Lower lobe of right lung (tissue), 2 donors: ENCODE measurements around the gene FAM149A. TPM values are rescaled to one million over a fixed set of nuclear protein-coding genes. Genes with fewer than 3 reads are reported as not detected.
A peak's percentile ranks its signal among the peaks of the same experiment; 100 is the strongest.

Experiments
- ATAC-seq, 2 donors: fragments of 200-7000 bp; cut with Tn5 transposase; one replicate each; pipeline ENCODE4 v1.9.1; 2020 to 2022; ENCODE audit warnings: mild to moderate bottlenecking in 2 of 2, moderate library complexity in 2 of 2
- DNase-seq: peaks from one replicate; pipeline ENCODE4 v3.0.0-alpha.2; 2020
- H3K27ac ChIP-seq: fragments of 200-600 bp; one replicate; pipeline ENCODE4 v1.8.0; 2022
- H3K27me3 ChIP-seq: fragments of 200-600 bp; one replicate; pipeline ENCODE4 v1.8.0; 2022; ENCODE audit warnings: low read depth
- H3K36me3 ChIP-seq: fragments of 200-600 bp; one replicate; pipeline ENCODE4 v1.8.0; 2022; ENCODE audit warnings: mild to moderate bottlenecking
- H3K4me1 ChIP-seq: fragments of 200-600 bp; one replicate; pipeline ENCODE4 v1.8.0; 2022
- H3K4me3 ChIP-seq: fragments of 200-600 bp; one replicate; pipeline ENCODE4 v1.8.0; 2022; ENCODE audit warnings: mild to moderate bottlenecking
- H3K9me3 ChIP-seq: fragments of 200-600 bp; one replicate; pipeline ENCODE4 v1.8.0; 2022
- intact Hi-C: fragments of 100-400 bp; cut with DNase I; formaldehyde crosslinking; loops from one replicate; pipeline ENCODE4 v1.11.0; 2022
- total RNA-seq: library from RNA; stranded (reverse); fragmentation: NEBNext Ultra II Directional; extraction: Animal tissue kit (Norgen Biotek cat#: 25700); gene quantifications from one replicate; pipeline ENCODE4 v1.2.1, GENCODE V29; 2021
- TF ChIP-seq, protein P1 (sequence below): fragments of 200-600 bp; IDR thresholded peaks from one replicate; pipeline ENCODE4 v1.8.0; 2022; ENCODE audit warnings: antibody characterized with exemption, mild to moderate bottlenecking
- donor health status: DM: no; HTN: yes; CAD: no; lungs with severe emphysema.

The FAM149A gene
- total RNA-seq, 1 donor from 2014 or later: 13.3 TPM

- H3K9me3 ChIP-seq: no peaks in the 10 kb centered on the region
- H3K27ac ChIP-seq: no peak overlapping the region
- H3K4me3 ChIP-seq: no peak overlapping the region
- H3K4me1 ChIP-seq: no peaks in the 10 kb centered on the region
- H3K36me3 ChIP-seq: no peaks in the 10 kb centered on the region
- peak in 1 of 2 donors; percentile 55 for ATAC-seq
- intact Hi-C loops: no loop called here
- H3K27me3 ChIP-seq: no peaks in the 10 kb centered on the region
- TF ChIP-seq, protein P1, sequence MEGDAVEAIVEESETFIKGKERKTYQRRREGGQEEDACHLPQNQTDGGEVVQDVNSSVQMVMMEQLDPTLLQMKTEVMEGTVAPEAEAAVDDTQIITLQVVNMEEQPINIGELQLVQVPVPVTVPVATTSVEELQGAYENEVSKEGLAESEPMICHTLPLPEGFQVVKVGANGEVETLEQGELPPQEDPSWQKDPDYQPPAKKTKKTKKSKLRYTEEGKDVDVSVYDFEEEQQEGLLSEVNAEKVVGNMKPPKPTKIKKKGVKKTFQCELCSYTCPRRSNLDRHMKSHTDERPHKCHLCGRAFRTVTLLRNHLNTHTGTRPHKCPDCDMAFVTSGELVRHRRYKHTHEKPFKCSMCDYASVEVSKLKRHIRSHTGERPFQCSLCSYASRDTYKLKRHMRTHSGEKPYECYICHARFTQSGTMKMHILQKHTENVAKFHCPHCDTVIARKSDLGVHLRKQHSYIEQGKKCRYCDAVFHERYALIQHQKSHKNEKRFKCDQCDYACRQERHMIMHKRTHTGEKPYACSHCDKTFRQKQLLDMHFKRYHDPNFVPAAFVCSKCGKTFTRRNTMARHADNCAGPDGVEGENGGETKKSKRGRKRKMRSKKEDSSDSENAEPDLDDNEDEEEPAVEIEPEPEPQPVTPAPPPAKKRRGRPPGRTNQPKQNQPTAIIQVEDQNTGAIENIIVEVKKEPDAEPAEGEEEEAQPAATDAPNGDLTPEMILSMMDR: no peak
- DNase-seq: no peak
These were observed 29.8 kb downstream of the FAM149A start for GRCh38 chr4:186134257-186134656.

DNA sequence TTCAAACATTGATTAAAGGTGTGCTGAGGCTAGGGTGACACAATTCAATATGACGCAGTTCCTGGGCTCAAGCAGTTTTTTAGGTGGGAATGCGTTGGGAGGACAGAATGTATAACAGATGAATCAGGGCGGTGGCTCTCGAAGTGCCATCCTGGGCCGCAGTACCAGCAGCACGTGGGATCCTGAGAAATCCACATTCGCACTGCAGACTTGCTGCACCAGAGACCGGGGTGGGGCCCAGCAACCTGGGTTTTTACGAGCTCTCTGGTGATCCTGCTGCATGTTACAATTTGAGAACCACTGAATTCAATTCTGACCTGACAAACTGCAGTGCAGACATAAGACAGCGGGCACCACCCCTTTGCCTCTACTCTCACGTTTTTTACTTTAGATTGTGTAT lies 30.4 kb downstream of the FAM149A start:
- Histone ChIP-seq H3K4me3 (no peak overlapping the region), H3K9me3 (no peaks in the 10 kb centered on the region), H3K36me3 (no peaks in the 10 kb centered on the region), H3K27me3 (no peaks in the 10 kb centered on the region), H3K4me1 (no peaks in the 10 kb centered on the region), H3K27ac (no peak overlapping the region)
- TF ChIP-seq, protein P1: no peak
- ATAC-seq (no peak), DNase-seq (no peak)
- intact Hi-C loops: no loop called here

DNA sequence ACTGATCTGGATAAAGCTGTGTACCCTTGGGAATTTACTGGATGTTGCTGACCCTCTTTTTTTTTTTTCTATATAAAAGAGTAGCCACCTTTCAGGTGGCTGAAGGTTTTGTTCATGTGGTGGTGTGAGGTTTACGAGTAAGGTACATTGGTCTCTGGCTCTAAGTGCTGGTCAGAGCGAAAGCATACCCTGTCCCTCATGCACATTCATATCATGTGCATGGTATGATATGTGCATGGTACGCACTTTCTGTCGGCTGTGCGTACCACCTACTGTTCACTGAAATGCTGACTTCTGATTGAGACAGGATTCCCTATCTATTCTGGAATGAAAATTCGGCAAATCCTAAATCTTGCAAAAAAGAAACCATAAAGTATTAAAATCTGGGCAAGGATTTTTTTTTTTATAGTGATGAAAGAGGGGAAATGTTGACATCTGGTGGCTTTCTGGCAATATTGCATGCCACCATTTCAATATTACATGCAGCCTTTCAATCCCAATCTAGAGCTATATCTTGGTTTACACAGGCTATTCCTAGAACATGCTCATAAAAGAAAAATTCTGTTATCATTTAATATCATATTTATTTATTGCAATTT lies 32.8 kb downstream of the FAM149A start:
- no peak for DNase-seq
- no peak overlapping the region for H3K4me3 ChIP-seq

DNA sequence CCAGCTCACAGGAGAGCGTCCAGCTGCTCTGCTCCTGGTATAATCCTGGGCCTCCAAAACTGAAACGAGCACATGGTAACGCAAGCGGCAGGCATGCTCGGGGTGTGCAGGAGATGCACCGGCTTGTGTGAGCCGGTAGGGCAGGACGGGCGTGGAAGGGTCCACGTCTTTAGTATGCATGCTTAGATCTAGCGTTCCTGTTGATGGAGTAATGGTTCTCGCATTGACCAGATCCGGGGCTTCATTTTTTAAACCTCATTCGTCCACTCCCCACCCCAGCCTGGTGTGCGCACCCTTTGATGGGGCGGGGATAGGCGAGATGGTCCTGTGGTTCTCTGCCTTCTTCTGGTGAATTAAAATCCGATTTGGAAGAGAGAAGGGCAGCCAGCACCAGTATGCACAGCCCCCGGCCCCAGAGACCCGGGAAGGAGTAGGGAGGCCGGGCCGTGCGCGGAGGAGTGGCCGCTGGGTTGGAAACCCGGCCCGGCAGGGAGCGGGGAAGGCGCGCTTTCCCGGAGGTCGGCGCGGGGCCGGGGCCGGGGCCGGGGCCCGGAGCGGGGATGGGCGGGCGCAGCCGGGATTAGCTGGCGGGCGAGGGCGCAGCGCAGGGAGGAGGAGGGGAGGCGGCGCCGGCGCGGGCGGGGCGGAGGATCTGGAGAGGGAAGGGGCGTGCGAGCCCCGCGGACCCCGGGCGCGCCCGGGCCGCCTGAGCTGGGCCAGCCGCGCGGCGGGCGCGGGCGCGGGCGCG lies 39.9 kb downstream of the FAM149A start:
- H3K4me3 ChIP-seq: peak overlapping the region; percentile 62
- no peaks in the 10 kb centered on the region for H3K9me3 ChIP-seq
- intact Hi-C loops: no loop called here
- TF ChIP-seq, protein P1: peak; percentile 17
- peak overlapping the region; percentile 68 for H3K27ac ChIP-seq
- DNase-seq (no peak), ATAC-seq (peak; percentile 79 to 81)
- H3K27me3 ChIP-seq: peaks cover 6% of the 10 kb centered on the region
- peaks cover 23% of the 10 kb centered on the region for H3K4me1 ChIP-seq
- H3K36me3 ChIP-seq: no peaks in the 10 kb centered on the region

More for the DNA sequence above, 32.8 kb downstream of the FAM149A start:
- intact Hi-C loops: no loop called here
- TF ChIP-seq, protein P1: peak; percentile 75
- no peak overlapping the region for H3K27ac ChIP-seq
- H3K27me3 ChIP-seq: no peaks in the 10 kb centered on the region
- no peaks in the 10 kb centered on the region for H3K4me1 ChIP-seq
- no peaks in the 10 kb centered on the region for H3K9me3 ChIP-seq
- peak in 1 of 2 donors; percentile 49 for ATAC-seq
- H3K36me3 ChIP-seq: no peaks in the 10 kb centered on the region

- TF ChIP-seq, protein P1: no peak
- intact Hi-C loops: no loop called here
- H3K4me3 ChIP-seq: peak overlapping the region; percentile 62
- H3K4me1 ChIP-seq: peaks cover 23% of the 10 kb centered on the region
- H3K36me3 ChIP-seq: no peaks in the 10 kb centered on the region
- peak overlapping the region; percentile 77 for H3K27ac ChIP-seq
- no peaks in the 10 kb centered on the region for H3K9me3 ChIP-seq
- DNase-seq (peak; percentile 61), ATAC-seq (peak; percentile 80 to 81)
- peaks cover 6% of the 10 kb centered on the region for H3K27me3 ChIP-seq
These were observed 40.6 kb downstream of the FAM149A start for GRCh38 chr4:186144946-186145569.
